ENCODE results near the gene CAMK2N1.

Gene CAMK2N1

DNA sequence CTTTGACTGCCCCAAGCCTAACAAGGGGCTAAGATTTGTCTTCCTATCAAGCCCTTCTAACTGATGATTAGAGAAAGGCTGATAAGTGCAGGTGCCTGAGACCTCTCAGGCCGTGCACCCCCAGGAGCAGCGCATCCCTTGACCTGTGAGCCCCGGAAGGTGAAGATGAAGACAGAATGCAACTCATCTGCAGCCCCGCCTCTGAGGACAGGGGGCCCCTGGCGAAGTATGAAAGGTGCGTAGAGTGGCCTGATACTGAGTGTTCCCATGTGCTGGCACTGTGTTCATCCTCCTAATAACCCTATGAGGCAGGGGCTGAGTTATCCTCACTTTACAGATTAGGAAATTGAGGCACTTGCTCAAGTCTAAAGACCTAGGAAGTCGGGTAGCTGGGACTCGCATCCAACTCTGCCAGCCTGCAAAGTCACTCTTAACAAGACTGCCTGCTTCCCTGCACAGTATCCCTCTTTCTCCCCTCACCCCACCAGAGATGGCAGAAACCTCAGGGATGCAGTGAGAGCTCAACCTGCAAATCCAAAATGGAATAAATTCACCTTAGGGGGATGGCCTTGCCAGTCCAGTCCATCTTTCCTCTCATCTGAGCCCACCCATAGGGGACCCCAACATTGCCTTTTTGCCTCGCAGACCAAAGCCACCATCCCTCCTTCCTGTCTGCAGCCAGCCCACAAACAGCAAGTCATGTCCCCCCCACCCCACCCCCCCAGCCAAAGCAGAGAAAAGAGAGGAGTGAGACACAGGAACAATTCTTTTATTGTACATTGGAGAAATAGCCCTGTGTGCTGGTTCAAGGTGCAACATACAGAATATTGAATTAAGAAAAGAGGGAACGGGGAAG lies 4.1 kb downstream of the CAMK2N1 start:
- in situ Hi-C loops (cut with MboI; ENCODE audit: low sequenced_read_pairs): loop anchor here (25.0 kb wide), 1 partner anchor 270 kb away; no protein-coding TSS in a partner anchor

DNA sequence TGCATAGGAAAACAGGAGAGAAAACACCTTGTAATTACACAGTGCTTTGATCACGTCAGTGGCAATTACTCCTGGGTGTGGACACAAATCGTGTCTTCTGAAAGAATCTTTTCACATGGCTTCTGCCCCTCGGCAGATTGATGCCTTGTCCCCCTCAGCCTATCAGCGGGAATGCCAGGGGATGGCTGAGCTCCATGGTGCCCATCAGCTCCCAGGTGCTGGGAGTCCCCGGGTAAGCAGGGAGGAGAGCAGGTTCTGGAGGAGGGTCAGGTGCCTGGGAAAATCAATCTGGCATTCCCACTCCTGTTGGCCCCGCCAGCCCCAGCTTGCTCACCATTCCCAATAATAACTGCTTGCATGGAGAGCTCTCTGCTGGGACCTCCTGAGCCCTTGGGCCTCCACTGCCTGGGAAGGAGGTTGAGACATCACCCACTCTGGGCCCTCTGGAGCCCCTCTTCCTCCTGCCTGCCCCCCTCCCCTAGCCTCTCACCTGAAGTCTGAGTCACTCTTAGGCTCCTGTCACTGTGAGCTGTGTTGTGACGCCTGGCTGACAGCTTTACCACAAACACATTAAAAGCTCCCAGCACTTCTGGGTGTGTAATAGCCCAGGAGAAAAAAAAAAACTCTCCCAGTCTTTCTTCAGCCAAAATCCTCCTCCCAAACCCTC lies 4.9 kb downstream of the CAMK2N1 start:
- in situ Hi-C loops (cut with MboI; ENCODE audit: low sequenced_read_pairs): loop anchor here (25.0 kb wide), 1 partner anchor 269 kb away; no protein-coding TSS in a partner anchor

DNA sequence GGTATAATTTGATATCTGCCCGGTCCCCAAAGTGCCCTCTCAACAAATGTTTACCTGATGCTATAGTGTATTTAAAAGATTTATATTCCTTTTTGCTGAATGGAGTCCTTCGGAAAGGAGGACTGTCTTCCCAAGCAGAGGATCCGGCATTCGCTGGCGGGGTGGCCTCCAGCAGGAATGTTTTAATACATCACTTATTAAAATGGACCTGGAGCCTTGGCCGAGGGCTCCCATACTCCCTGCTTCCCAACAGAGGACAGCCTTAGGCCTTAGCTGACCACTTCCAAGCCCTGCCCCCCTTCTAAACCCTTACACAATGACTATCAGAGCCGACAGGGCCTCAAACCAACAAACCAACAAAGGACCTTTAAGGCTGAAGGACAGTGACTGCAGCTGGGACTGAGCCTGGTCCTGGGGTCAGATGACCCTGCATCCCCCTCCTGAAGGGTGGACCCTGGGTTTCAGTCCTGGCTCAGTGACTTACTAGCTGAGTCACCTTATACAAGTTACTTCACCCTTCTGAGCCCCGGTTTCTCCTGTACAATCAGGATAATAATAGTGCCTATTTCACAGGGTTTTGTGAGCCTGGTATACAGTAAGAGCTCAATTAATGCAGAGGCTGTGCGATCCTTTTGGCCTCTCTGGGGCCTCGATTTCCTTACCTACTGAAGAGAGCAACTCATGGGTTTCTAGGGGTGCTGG lies 5.6 kb downstream of the CAMK2N1 start:
- in situ Hi-C loops (cut with MboI; ENCODE audit: low sequenced_read_pairs): loop anchor here (25.0 kb wide), 1 partner anchor 268 kb away; no protein-coding TSS in a partner anchor

DNA sequence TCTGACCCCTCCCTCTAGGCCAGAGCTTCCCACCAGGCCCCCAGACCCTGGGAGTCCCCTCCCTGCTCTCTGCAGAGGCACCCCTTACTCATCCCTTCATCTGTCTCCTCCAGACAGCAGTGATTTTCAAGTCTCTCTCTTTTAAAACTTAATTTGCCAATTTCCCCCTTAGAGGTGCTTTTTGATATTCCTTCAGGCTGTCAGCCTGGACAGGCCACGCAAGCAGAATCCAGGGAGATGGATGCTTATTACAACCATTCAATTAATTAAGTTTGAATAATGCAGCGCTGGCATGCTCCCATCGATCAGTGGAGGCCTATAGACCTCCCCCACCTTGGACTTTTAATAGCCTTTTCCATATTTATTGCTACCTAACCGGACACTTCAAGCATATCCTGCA lies 6.2 kb downstream of the CAMK2N1 start:
- in situ Hi-C loops (cut with MboI; ENCODE audit: low sequenced_read_pairs): loop anchor here (25.0 kb wide), 1 partner anchor 268 kb away; no protein-coding TSS in a partner anchor

DNA sequence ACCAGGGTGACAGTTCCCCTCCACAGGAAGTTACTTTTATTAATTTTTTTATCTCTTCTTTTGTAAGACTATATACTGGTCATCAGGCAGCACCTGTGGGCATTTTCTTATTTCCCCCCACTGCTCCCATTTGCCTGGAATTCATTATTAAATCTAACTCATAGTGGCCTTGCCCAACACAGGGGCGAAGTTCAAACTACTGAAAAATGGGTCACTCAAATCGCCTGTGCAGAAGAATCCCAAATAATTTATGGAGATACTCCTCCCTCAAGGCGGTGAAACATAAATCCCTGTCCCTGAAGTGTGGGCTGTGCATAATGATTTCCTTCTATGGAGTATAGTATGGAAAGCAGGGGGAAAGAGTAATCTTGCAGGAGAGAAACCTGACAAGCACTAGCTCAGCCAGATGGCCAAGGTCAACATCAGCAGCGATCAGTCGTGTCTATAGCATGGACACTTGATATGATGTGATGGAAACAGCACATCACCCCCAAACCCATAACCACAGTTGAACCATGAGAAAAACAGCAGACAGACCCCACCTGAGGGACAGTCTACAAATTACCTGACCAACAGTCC lies 7.9 kb downstream of the CAMK2N1 start:
- in situ Hi-C loops (cut with MboI; ENCODE audit: low sequenced_read_pairs): loop anchor here (25.0 kb wide), 1 partner anchor 266 kb away; no protein-coding TSS in a partner anchor

DNA sequence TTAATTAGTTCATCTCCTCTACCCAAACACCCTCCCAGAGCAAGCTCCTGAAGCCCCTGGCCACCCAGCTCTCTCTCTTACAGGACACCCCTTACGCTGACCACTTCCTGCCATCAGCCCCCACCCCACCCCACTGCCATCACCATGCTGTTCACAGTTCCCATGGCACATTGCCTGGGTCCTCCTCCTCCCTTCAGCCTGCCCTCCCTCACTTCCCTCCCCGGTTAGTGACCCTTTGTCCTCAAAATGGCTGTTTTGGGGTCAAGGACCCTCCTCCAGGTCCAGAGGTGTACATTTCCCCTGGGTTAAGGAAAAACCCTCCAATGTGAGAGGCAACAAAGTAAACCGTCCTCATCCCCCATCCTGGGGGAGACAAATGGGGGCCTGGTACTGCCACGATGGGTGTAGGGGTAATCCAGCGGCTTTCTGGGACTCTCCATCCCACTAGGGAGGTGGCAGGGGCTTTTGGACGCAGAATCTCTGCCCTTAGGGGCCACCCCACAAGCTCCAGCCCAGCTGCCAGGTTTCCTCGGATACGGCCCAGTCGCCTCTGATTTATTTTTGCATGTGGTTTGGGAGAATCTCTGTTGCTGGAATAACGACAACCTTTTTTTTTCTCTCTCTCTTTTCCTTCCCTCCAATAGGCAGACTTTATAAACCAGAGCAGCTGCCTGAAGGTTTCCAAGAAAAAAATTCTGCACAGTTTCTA lies 8.5 kb downstream of the CAMK2N1 start:
- in situ Hi-C loops (cut with MboI; ENCODE audit: low sequenced_read_pairs): loop anchor here (25.0 kb wide), 1 partner anchor 265 kb away; no protein-coding TSS in a partner anchor

DNA sequence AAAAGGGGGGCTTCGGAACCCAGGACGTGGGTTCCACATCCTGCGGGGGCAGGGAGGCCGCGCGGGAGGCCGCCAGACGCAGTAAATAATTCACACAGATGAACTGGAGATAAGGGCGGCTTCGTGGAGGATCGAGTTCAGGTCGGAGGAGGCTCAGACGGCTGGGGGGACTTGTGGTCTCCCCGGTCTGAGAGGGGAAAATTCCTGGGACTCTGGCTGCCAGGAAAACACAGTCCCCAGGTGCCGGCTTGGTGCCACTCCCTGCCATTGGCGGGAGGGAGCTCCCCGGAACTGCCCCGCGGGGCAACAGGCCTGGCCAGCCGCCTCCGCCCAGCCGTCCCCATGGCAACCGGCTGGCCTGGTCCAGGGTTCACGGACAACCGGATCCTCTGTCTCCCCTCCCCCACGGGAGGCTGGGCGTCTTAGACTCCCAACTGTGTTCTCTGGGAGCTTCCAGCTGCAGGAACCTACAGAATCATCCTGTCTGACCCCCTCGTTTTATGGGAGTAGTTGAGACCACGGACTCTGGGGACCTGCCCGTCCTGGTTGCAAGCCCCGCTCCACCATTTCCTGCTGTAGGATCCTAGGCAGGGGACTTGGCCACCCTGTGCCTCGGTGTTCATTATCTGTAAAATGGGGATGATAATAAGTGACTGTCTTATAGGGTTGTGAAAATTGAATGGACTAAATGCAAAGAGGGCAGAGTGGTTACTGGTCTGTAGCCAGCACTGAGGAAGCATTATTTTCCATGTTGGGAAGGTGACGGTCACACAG lies 9.6 kb downstream of the CAMK2N1 start:
- in situ Hi-C loops (cut with MboI; ENCODE audit: low sequenced_read_pairs): loop anchor here (25.0 kb wide), 1 partner anchor 264 kb away; no protein-coding TSS in a partner anchor

GRCh38 chr1:20474996-20475395 lies 11.0 kb downstream of the CAMK2N1 start:
- in situ Hi-C loops (cut with MboI; ENCODE audit: low sequenced_read_pairs): loop anchor here (25.0 kb wide), 1 partner anchor 263 kb away; no protein-coding TSS in a partner anchor

DNA sequence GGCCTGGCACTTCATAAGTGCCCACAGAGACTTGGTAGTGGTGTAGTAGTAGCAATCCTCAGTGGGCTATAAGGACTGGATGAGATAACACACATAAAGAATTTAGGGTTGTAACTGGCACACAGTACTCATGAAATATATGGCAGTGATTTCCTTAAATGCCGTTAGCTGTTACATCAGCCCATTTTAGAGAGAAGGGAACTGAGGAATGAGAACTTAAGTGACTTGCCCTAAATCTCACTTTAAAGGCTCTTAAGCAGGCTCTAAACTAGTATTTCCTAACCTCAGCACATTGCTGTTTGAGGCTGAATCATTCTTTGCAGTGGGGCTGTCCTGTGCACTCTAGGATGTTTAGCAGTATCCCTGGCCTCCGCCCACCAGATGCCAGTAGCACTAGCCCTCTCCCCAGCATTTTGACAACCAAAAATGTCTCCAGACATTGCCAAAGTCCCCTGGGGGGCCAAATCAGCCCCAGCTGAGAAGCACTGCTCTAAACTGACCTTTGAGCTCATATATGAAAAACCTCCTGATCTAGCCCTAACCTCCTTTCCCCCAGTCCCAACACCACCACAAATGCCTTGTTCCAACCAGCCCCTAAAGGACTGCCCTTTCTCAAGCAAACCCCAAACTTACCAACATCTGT lies 11.6 kb downstream of the CAMK2N1 start:
- in situ Hi-C loops (cut with MboI; ENCODE audit: low sequenced_read_pairs): no loop called here

GRCh38 chr1:20473894-20474293 lies 12.1 kb downstream of the CAMK2N1 start:
- in situ Hi-C loops (cut with MboI; ENCODE audit: low sequenced_read_pairs): no loop called here

DNA sequence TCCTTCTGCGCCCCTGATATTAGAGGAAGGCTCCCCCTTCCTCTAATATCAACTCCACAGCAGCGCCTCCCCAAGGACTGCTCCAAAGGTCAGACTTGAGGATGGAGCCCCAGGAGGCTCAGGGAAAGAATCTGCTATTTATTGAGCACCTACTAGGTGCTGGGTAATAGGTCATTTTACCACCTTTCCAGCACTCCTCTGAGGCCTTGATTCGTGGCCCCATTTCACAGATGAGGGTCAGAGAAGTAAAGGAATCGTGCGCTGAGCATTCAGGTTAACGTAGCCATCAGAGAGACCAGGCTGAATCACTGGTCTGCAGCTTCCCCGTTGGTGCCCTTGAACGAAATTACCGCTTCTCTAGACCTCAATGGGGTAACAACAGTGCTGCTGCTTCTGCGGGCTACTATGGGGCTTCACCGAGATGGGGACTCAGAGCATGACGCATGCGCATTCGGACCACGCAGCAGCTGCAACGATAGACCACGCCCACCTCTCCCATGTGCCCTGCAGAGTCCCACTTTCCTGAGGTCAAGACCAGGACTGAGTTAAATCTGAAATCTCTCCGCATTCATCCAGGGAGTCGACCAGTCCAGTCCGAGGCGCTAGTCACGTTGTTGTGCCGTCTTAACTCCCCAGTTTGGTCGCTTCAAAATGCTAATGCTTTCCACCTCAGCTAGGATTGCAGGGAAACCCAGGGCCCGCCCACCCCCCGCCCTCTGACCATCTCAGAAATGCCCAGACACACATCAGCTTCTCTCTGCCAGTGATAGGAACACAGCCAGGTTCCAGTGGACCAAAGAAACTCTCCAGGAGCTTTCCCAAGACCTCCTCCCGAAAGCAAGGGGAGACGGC lies 12.9 kb downstream of the CAMK2N1 start:
- in situ Hi-C loops (cut with MboI; ENCODE audit: low sequenced_read_pairs): no loop called here

DNA sequence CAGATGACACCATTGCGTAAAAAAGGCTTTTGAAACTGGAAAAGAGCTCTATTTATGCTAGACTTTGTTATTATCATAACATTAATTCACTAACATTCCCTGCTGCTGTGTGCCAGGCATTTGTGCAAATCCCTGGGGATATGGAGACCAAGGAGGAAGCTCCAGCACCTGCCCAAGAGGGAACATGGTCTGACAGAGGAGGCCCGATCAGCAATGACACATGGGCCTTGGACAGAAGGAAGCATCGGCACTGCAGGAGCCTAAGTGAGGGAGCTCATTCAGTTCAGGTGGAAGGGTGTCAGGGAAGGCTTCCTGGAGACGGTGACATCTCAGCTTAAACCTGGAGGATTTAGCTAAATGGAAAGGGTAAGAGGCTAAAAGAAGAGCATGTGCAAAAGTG lies 13.9 kb downstream of the CAMK2N1 start:
- in situ Hi-C loops (cut with MboI; ENCODE audit: low sequenced_read_pairs): no loop called here

- in situ Hi-C loops (cut with MboI; ENCODE audit: low sequenced_read_pairs): no loop called here
These were observed 15.8 kb downstream of the CAMK2N1 start for GRCh38 chr1:20470194-20470593.

GRCh38 chr1:20469406-20470076 lies 16.5 kb downstream of the CAMK2N1 start:
- in situ Hi-C loops (cut with MboI; ENCODE audit: low sequenced_read_pairs): no loop called here

DNA sequence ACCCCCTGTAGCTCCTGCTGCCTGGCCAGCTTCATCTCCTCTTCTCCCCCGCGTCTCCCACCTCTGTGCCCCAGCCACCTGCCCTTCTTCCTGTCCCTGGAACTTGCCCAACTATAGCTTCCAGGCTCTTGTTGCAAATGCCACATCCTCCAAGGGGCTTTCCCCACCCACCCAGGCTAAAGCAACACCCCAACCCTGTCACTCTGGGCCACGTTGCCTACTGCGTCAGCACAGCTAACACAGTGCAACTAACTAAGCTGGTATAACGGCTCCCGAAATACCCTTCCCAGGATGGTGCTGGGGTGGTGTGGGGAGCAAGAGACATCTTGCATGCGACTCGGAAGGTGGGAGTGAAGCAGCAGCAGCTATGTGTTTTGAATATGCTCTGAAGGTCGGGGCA lies 19.7 kb downstream of the CAMK2N1 start:
- in situ Hi-C loops (cut with MboI; ENCODE audit: low sequenced_read_pairs): no loop called here

- in situ Hi-C loops (cut with MboI; ENCODE audit: low sequenced_read_pairs): no loop called here
These were observed 20.8 kb downstream of the CAMK2N1 start for GRCh38 chr1:20465187-20465586.

GRCh38 chr1:20463502-20463901 lies 22.5 kb downstream of the CAMK2N1 start:
- in situ Hi-C loops (cut with MboI; ENCODE audit: low sequenced_read_pairs): no loop called here

All from HL-60/S4 (cell line).